GM19438 (cell line): Measurements from ENCODE around the gene TMPRSS6.

ENCODE experiments used
- ATAC-seq: cut with Tn5 transposase; IDR thresholded peaks from one replicate; pipeline ENCODE4 v1.9.1; 2021; ENCODE audit warnings: low read depth; ENCODE audit not compliant: unreplicated experiment

TMPRSS6 gene

GRCh38 chr22:37054056-37054395, 55.5 kb downstream of the TMPRSS6 start:
- no peak for ATAC-seq

- no peak for ATAC-seq
These were observed 56.0 kb downstream of the TMPRSS6 start for GRCh38 chr22:37053310-37054055.

- no peak for ATAC-seq
These were observed 56.9 kb downstream of the TMPRSS6 start for GRCh38 chr22:37052386-37053309.

GRCh38 chr22:37051391-37052385, 57.8 kb downstream of the TMPRSS6 start, which contains the start of gene KCTD17:
KCTD17 (plus strand) TSS chr22:37051742; CDS start chr22:37051761, 19 bp downstream.
- ATAC-seq: peak; percentile 78

- ATAC-seq: no peak
These were observed 58.6 kb downstream of the TMPRSS6 start for GRCh38 chr22:37050913-37051312.

GRCh38 chr22:37049224-37049623, 60.3 kb downstream of the TMPRSS6 start:
- no peak for ATAC-seq

GRCh38 chr22:37048133-37048532, 61.4 kb downstream of the TMPRSS6 start:
- no peak for ATAC-seq

GRCh38 chr22:37047006-37047405, 62.5 kb downstream of the TMPRSS6 start:
- ATAC-seq: no peak

GRCh38 chr22:37046589-37046988, 62.9 kb downstream of the TMPRSS6 start:
- ATAC-seq: no peak

- ATAC-seq: no peak
These were observed 63.6 kb downstream of the TMPRSS6 start for GRCh38 chr22:37045958-37046357.

- ATAC-seq: no peak
These were observed 64.6 kb downstream of the TMPRSS6 start for GRCh38 chr22:37044634-37045625.

GRCh38 chr22:37043828-37044538, 65.5 kb downstream of the TMPRSS6 start:
- no peak for ATAC-seq

- no peak for ATAC-seq
These were observed 66.2 kb downstream of the TMPRSS6 start for GRCh38 chr22:37043209-37043827.

- ATAC-seq: no peak
These were observed 70.0 kb downstream of the TMPRSS6 start for GRCh38 chr22:37039466-37039865.

GRCh38 chr22:37037669-37038068, 71.8 kb downstream of the TMPRSS6 start:
- no peak for ATAC-seq

GRCh38 chr22:37036655-37037377, 72.7 kb downstream of the TMPRSS6 start:
- ATAC-seq: no peak

- no peak for ATAC-seq
These were observed 75.7 kb downstream of the TMPRSS6 start for GRCh38 chr22:37033605-37034430.
